Progenitor cell of endocrine pancreas (in vitro differentiated cells): ENCODE measurements around the gene RBFOX1. TPM values are rescaled to one million over a fixed set of nuclear protein-coding genes. Genes with fewer than 3 reads are reported as not detected.
A peak's percentile ranks its signal among the peaks of the same experiment; 100 is the strongest.

Experiments
- DNase-seq: peaks from one replicate; pipeline ENCODE4 v3.0.0; 2021; ENCODE audit warnings: low spot score; ENCODE audit not compliant: unreplicated experiment
- H3K27ac Mint-ChIP-seq: 2 replicates; pipeline ENCODE4 v1.8.0; 2021; ENCODE audit warnings: mild to moderate bottlenecking, moderate library complexity, mixed read lengths
- H3K27me3 Mint-ChIP-seq: 2 replicates; pipeline ENCODE4 v1.8.0; 2021; ENCODE audit warnings: mixed read lengths
- H3K36me3 Mint-ChIP-seq: 2 replicates; pipeline ENCODE4 v1.8.0; 2022; ENCODE audit warnings: mixed read lengths; ENCODE audit not compliant: insufficient read depth
- H3K4me1 Mint-ChIP-seq: 2 replicates; pipeline ENCODE4 v1.8.0; 2021; ENCODE audit warnings: low read depth, mixed read lengths
- H3K4me3 Mint-ChIP-seq: 2 replicates; pipeline ENCODE4 v1.8.0; 2021; ENCODE audit warnings: low read depth, mild to moderate bottlenecking, moderate library complexity, mixed read lengths
- H3K9me3 Mint-ChIP-seq: 2 replicates; pipeline ENCODE4 v1.8.0; 2021; ENCODE audit warnings: low read depth, mixed read lengths
- total RNA-seq: library from RNA; stranded (reverse); gene quantifications from 2 replicates; pipeline ENCODE4 v1.2.1, GENCODE V29; 2021
- TF ChIP-seq, protein P1 (sequence below): fragments of 200-600 bp; sonication (generic); IDR thresholded peaks from one replicate; pipeline ENCODE4 v1.5.0; 2021; ENCODE audit warnings: antibody characterized with exemption, mild to moderate bottlenecking; ENCODE audit not compliant: unreplicated experiment

Gene RBFOX1
- total RNA-seq, 1 donor from 2014 or later = 0.29 TPM

DNA sequence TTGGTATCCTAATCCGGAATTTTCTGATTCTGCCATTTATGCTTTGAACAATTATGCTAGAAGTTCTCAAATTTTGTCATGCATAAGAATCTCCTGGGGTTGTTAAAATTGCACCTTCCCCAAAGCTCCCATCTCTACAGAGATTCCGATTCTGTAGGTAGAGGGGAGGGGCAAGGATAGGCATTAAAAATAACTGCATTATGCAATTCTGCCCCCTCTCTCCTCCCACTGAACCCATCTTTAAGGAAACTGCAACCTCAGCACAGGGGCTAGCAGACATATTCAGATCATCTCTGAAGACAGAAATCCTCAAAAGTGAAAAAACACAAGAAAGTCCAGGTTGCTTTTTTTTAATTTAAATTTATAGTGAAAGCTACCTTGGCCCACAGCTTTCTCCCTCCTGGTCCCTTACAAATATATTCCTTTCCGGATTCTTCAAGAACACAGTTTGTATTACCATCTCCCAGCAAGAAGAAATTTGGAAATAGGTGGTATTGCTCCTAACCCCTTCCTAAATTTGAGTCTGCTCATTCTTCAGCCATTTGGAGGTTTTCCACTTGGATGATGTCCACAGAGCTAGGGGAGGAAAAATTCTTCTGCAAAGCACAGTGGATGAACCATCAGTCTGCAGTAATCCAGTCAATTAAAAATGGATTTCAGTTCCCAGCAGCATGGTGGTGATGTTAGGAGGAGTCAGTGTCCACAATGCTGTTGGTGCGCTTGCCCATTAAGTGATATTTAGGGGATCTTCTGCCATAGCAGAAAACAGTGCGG lies 67.7 kb downstream of the RBFOX1 start:
- Mint-ChIP-seq H3K36me3 (no peaks in the 10 kb centered on the region), H3K9me3 (no peaks in the 10 kb centered on the region)

DNA sequence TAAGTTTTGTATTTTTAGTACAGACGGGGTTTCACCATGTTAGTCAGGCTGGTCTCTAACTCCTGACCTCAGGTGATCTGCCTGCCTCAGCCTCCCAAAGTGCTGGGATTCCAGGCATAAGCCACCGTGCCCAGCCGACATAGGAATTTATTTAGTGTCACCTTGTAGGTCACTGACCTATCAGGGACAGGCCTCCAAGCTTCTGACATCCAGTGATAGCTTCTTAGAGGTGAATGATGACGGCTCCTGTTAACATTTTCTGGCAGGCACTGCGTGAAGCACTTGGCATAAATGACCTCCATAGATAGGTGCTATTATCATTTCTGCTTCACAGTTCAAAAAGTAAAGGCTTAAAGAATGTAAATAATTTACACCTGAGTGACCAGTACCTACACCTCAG lies 71.6 kb downstream of the RBFOX1 start:
- no peak for DNase-seq
- Mint-ChIP-seq H3K27ac (no peak overlapping the region), H3K36me3 (no peaks in the 10 kb centered on the region), H3K4me3 (no peak overlapping the region), H3K27me3 (peaks cover 28% of the 10 kb centered on the region), H3K4me1 (peaks cover 6% of the 10 kb centered on the region), H3K9me3 (no peaks in the 10 kb centered on the region)
- TF ChIP-seq, protein P1, sequence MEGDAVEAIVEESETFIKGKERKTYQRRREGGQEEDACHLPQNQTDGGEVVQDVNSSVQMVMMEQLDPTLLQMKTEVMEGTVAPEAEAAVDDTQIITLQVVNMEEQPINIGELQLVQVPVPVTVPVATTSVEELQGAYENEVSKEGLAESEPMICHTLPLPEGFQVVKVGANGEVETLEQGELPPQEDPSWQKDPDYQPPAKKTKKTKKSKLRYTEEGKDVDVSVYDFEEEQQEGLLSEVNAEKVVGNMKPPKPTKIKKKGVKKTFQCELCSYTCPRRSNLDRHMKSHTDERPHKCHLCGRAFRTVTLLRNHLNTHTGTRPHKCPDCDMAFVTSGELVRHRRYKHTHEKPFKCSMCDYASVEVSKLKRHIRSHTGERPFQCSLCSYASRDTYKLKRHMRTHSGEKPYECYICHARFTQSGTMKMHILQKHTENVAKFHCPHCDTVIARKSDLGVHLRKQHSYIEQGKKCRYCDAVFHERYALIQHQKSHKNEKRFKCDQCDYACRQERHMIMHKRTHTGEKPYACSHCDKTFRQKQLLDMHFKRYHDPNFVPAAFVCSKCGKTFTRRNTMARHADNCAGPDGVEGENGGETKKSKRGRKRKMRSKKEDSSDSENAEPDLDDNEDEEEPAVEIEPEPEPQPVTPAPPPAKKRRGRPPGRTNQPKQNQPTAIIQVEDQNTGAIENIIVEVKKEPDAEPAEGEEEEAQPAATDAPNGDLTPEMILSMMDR = no peak

More for the DNA sequence above, 67.7 kb downstream of the RBFOX1 start:
- Mint-ChIP-seq H3K4me1 (peaks cover 3% of the 10 kb centered on the region), H3K27ac (no peak overlapping the region), H3K4me3 (no peak overlapping the region), H3K27me3 (peaks cover 4% of the 10 kb centered on the region)
- TF ChIP-seq, protein P1 = no peak
- no peak for DNase-seq

DNA sequence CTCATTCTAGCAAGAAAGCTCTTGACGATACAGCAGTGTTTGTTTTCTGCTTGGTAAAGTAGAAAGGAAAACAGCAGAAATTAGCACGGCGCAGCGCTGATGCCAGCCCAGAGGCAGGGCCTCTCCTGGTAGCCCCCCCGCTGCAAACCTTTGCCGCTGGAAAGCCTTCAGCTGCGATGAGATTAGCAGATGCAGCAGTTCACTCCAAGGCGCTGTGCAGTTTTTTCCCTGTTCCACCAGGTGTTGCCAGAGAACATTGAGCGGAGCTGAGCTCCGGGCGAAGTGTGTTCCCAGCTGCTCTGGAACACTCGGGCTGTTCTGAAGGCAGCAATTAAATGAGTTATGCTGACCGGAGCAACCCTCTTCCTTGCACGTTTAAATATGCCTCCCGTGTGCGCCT lies 72.5 kb downstream of the RBFOX1 start:
- Mint-ChIP-seq H3K4me1 (peaks cover 6% of the 10 kb centered on the region), H3K4me3 (no peak overlapping the region), H3K9me3 (no peaks in the 10 kb centered on the region), H3K27me3 (peaks cover 33% of the 10 kb centered on the region), H3K36me3 (no peaks in the 10 kb centered on the region), H3K27ac (no peak overlapping the region)
- DNase-seq = peak; percentile 26
- TF ChIP-seq, protein P1 = peak; percentile 62

DNA sequence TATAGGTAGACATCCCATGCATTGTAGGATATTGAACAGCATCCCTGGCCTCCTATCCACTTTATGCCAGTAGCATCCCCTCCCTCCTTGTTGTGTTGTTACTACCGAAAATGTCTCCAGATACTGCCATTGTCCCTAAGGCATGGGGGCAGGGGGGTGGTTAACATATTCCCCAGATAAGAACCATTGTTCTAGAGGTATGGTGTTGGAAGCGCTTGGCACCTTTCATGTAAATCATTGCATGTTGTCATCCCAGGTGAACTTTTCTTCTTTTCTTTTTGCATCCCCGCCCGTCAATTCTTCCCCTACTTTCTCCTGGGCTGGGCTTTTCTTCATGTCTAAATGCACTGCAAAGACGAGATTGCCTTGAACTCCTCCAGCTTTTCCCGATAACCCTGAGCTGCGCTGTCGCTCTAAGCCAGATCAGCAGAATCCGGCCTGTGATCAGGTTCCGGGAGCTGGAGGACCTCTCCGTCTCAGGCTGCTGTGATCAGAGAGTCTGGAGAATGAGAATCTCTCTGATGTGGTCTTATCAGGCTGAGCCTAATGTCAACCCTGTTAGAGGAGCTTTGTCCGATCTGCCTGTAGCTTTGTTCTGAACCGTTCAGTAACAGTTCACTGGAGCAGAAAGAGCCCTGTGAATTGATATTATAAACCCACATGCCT lies 76.2 kb downstream of the RBFOX1 start:
- Mint-ChIP-seq H3K27ac (no peak overlapping the region), H3K4me1 (peaks cover 6% of the 10 kb centered on the region), H3K36me3 (no peaks in the 10 kb centered on the region), H3K27me3 (peaks cover 30% of the 10 kb centered on the region), H3K9me3 (no peaks in the 10 kb centered on the region), H3K4me3 (no peak overlapping the region)
- no peak for DNase-seq
- TF ChIP-seq, protein P1 = no peak

DNA sequence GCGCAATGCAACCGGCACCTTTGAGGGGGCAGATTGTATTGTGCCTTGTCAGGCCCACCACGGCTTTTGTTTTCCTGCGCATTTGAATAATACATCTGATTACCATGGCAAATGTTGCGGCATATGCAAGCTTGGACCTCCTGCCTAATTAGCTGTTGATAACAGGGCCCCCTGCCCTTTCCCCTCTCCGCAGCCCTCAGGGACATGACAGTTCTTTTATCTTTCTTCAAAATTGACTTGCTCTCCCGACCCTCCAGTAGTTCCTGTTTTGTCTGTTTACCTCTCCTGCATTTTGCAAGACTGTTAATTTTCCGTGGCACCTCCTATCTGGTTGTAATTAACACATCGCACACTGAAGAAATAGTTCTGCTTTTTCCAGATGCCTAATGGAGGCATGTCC lies 86.8 kb downstream of the RBFOX1 start:
- Mint-ChIP-seq H3K27me3 (peaks cover 19% of the 10 kb centered on the region), H3K9me3 (no peaks in the 10 kb centered on the region), H3K4me3 (no peak overlapping the region)

More for the DNA sequence above, 86.8 kb downstream of the RBFOX1 start:
- no peaks in the 10 kb centered on the region for H3K36me3 Mint-ChIP-seq
- no peak for DNase-seq
- H3K27ac Mint-ChIP-seq = no peak overlapping the region
- peaks cover 8% of the 10 kb centered on the region for H3K4me1 Mint-ChIP-seq
- TF ChIP-seq, protein P1 = no peak
